ENCODE data around the gene PTPRG. TPM values are rescaled to one million over a fixed set of nuclear protein-coding genes. Genes with fewer than 3 reads are reported as not detected.

The PTPRG gene
- polyA plus RNA-seq, 3 donors: not detected

DNA sequence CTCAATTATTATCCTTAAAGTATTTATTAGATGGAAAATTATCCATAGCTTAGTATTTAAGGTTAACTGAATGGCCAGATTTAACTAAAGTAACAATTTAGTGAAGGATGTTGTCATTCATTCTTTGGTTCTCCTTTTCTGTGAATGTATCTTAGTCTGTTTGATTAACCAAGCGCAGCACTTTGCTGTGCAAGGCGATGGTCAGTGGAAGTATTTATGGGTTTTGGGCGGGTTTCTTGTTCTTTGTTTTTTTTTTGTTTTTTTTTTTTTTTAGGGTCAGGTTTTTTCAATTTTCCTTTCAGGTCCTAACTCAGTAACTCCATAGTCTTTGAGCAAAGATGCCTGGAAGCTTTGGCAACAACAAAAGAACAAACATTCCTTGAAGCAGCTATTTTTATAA lies 328.8 kb downstream of the PTPRG start:
- no peak overlapping the region for H2AFZ ChIP-seq (ENCODE audit: insufficient read depth, low read depth, low read length, poor library complexity, severe bottlenecking)
- no peaks in the 10 kb centered on the region for H3K9me3 ChIP-seq (replicated peaks in 1 of 2; ENCODE audit: control insufficient read depth in 1 of 2, insufficient read depth in 1 of 2, low read length in 2 of 2)
- no peak for DNase-seq
- H4K20me1 ChIP-seq (ENCODE audit: insufficient read depth, low read length): no peaks in the 10 kb centered on the region
- no peaks in the 10 kb centered on the region for H3K4me1 ChIP-seq (ENCODE audit: control insufficient read depth in 1 of 2, insufficient read depth in 2 of 2, low read length in 2 of 2)
- H3K79me2 ChIP-seq (ENCODE audit: insufficient read depth, low read length): no peaks in the 10 kb centered on the region
- H3K4me2 ChIP-seq (replicated peaks; ENCODE audit: extremely low read depth, low read length, poor library complexity, severe bottlenecking): no peak overlapping the region
- Mint-ChIP-seq H3K27me3 (ENCODE audit: low read depth in 3 of 3) (no peaks in the 10 kb centered on the region), H3K4me1 (no peaks in the 10 kb centered on the region), H3K36me3 (no peaks in the 10 kb centered on the region), H3K27ac (no peak overlapping the region), H3K9me3 (no peaks in the 10 kb centered on the region), H3K4me3 (no peak overlapping the region)
- no peak overlapping the region for H3K9ac ChIP-seq (ENCODE audit: insufficient read depth, low read length, poor library complexity, severe bottlenecking)
- TF ChIP-seq, protein P1, sequence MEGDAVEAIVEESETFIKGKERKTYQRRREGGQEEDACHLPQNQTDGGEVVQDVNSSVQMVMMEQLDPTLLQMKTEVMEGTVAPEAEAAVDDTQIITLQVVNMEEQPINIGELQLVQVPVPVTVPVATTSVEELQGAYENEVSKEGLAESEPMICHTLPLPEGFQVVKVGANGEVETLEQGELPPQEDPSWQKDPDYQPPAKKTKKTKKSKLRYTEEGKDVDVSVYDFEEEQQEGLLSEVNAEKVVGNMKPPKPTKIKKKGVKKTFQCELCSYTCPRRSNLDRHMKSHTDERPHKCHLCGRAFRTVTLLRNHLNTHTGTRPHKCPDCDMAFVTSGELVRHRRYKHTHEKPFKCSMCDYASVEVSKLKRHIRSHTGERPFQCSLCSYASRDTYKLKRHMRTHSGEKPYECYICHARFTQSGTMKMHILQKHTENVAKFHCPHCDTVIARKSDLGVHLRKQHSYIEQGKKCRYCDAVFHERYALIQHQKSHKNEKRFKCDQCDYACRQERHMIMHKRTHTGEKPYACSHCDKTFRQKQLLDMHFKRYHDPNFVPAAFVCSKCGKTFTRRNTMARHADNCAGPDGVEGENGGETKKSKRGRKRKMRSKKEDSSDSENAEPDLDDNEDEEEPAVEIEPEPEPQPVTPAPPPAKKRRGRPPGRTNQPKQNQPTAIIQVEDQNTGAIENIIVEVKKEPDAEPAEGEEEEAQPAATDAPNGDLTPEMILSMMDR (IDR thresholded peaks at IDR 0.05): no peak
- no peaks in the 10 kb centered on the region for H3K27me3 ChIP-seq (ENCODE audit: control insufficient read depth in 2 of 2, insufficient read depth in 2 of 2, low read length in 2 of 2)
- no peaks in the 10 kb centered on the region for H3K36me3 ChIP-seq (replicated peaks in 1 of 2; ENCODE audit: control insufficient read depth in 1 of 2, insufficient read depth in 2 of 2, low read length in 2 of 2)
- intact Hi-C loops (cut with micrococcal nuclease): no loop called here
- no CpG with 5 or more reads among the region's 3 CpGs for WGBS (ENCODE audit: insufficient coverage)
- no peak overlapping the region for H3K27ac ChIP-seq (ENCODE audit: low read depth in 1 of 2, low read length in 2 of 2)
- H3K4me3 ChIP-seq (replicated peaks in 1 of 3; ENCODE audit: low read depth in 2 of 3, low read length in 3 of 3): no peak overlapping the region

DNA sequence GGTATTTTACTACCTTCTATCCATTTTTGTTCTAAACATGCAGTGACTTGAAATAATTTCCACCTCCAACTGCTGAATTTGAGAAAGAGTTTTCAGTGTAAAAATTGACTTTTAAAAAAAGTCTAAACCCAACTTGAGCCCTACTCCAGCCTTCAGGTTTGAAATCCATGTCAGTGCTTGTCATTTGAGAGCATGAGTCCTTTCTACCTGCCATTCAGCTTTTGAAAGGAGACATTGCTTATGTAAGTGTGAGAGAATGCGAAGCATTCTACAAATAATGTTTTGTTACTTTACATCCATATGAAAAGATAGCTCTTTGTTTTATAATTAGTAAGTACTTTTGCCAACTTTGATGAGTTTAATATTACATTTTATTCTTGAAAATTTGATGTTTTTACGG lies 329.2 kb downstream of the PTPRG start:
- Histone ChIP-seq H3K4me3 (replicated peaks in 1 of 3; ENCODE audit: low read depth in 2 of 3, low read length in 3 of 3) (no peak overlapping the region), H3K4me2 (replicated peaks; ENCODE audit: extremely low read depth, low read length, poor library complexity, severe bottlenecking) (no peak overlapping the region), H2AFZ (ENCODE audit: insufficient read depth, low read depth, low read length, poor library complexity, severe bottlenecking) (no peak overlapping the region), H3K27ac (ENCODE audit: low read depth in 1 of 2, low read length in 2 of 2) (no peak overlapping the region), H3K9ac (ENCODE audit: insufficient read depth, low read length, poor library complexity, severe bottlenecking) (no peak overlapping the region), H4K20me1 (ENCODE audit: insufficient read depth, low read length) (no peaks in the 10 kb centered on the region), H3K36me3 (replicated peaks in 1 of 2; ENCODE audit: control insufficient read depth in 1 of 2, insufficient read depth in 2 of 2, low read length in 2 of 2) (no peaks in the 10 kb centered on the region), H3K27me3 (ENCODE audit: control insufficient read depth in 2 of 2, insufficient read depth in 2 of 2, low read length in 2 of 2) (no peaks in the 10 kb centered on the region), H3K79me2 (ENCODE audit: insufficient read depth, low read length) (no peaks in the 10 kb centered on the region), H3K4me1 (ENCODE audit: control insufficient read depth in 1 of 2, insufficient read depth in 2 of 2, low read length in 2 of 2) (no peaks in the 10 kb centered on the region), H3K9me3 (replicated peaks in 1 of 2; ENCODE audit: control insufficient read depth in 1 of 2, insufficient read depth in 1 of 2, low read length in 2 of 2) (no peaks in the 10 kb centered on the region)
- Mint-ChIP-seq H3K27me3 (ENCODE audit: low read depth in 3 of 3) (no peaks in the 10 kb centered on the region), H3K36me3 (no peaks in the 10 kb centered on the region), H3K4me1 (no peaks in the 10 kb centered on the region), H3K27ac (no peak overlapping the region), H3K4me3 (no peak overlapping the region), H3K9me3 (no peaks in the 10 kb centered on the region)
- TF ChIP-seq, protein P1 (IDR thresholded peaks at IDR 0.05): no peak
- no CpG with 5 or more reads among the region's 2 CpGs for WGBS (ENCODE audit: insufficient coverage)
- intact Hi-C loops (cut with micrococcal nuclease): no loop called here
- no peak for DNase-seq
